Activated CD4-positive, alpha-beta memory T cell treated with anti-CD3 and anti-CD28 coated beads for 36 hours (primary cell): Measurements from ENCODE around the gene ATOH8. TPM values are rescaled to one million over a fixed set of nuclear protein-coding genes. Genes with fewer than 3 reads are reported as not detected.

Experiments used
- CTCF ChIA-PET: fragments of 350-600 bp; sonication (Branson Sonifier 250); formaldehyde crosslinking; loops from one replicate; lab custom pipeline; 2021; ENCODE audit warnings: antibody characterized with exemption, inconsistent platforms; lab: Charles Lee
- POLR2A ChIA-PET: fragments of 350-600 bp; sonication (Branson Sonifier 250); formaldehyde crosslinking; loops from one replicate; lab custom pipeline; 2021; ENCODE audit warnings: antibody characterized with exemption; lab: Charles Lee
- DNase-seq: peaks from one replicate; pipeline ENCODE4 v3.0.0-alpha.2; 2020
- H3K27ac Mint-ChIP-seq: one replicate; pipeline ENCODE4 v1.8.0; 2021; ENCODE audit warnings: mixed read lengths
- H3K27me3 Mint-ChIP-seq: one replicate; pipeline ENCODE4 v1.8.0; 2021; ENCODE audit warnings: mixed read lengths
- H3K36me3 Mint-ChIP-seq: one replicate; pipeline ENCODE4 v1.8.0; 2021; ENCODE audit warnings: mixed read lengths
- H3K4me1 Mint-ChIP-seq: one replicate; pipeline ENCODE4 v1.8.0; 2021; ENCODE audit warnings: low read depth, mixed read lengths
- H3K4me3 Mint-ChIP-seq: one replicate; pipeline ENCODE4 v1.8.0; 2021; ENCODE audit warnings: mild to moderate bottlenecking, mixed read lengths
- H3K9me3 Mint-ChIP-seq: one replicate; pipeline ENCODE4 v1.8.0; 2021; ENCODE audit warnings: mixed read lengths
- intact Hi-C: fragments of 100-400 bp; cut with micrococcal nuclease; formaldehyde crosslinking; loops from one replicate; pipeline ENCODE4 v1.15.1; 2023
- total RNA-seq, 2 experiments: library from RNA; stranded (reverse); gene quantifications; one replicate each; pipeline ENCODE4 v1.2.3, GENCODE V29; 2021

The ATOH8 gene
- total RNA-seq, 2 experiments from 2014 or later: not detected

- intact Hi-C loops: no loop called here
- Mint-ChIP-seq H3K9me3 (peaks cover 5% of the 10 kb centered on the region), H3K4me3 (no peak overlapping the region), H3K36me3 (no peaks in the 10 kb centered on the region), H3K4me1 (no peaks in the 10 kb centered on the region), H3K27me3 (no peaks in the 10 kb centered on the region), H3K27ac (no peak overlapping the region)
- no peak for DNase-seq
- ChIA-PET CTCF (interaction anchor here (1.6 to 2.9 kb wide), 4 partner anchors 9 to 94 kb away, joined by 3 to 18 read pairs (median 9); no protein-coding TSS in a partner anchor), POLR2A (no interaction called here)
Measured at GRCh38 chr2:85720533-85720932, 33.3 kb upstream of the ATOH8 start.

- intact Hi-C loops: no loop called here
- Mint-ChIP-seq H3K27me3 (no peaks in the 10 kb centered on the region), H3K4me1 (no peaks in the 10 kb centered on the region), H3K27ac (no peak overlapping the region), H3K36me3 (no peaks in the 10 kb centered on the region), H3K9me3 (peaks cover 5% of the 10 kb centered on the region), H3K4me3 (no peak overlapping the region)
- POLR2A ChIA-PET: no interaction called here
- DNase-seq: no peak
- CTCF ChIA-PET: interaction anchor here (1.2 to 1.6 kb wide), 2 partner anchors 18 to 92 kb away, joined by 3 read pairs; no protein-coding TSS in a partner anchor
Measured at GRCh38 chr2:85721641-85722040, 32.1 kb upstream of the ATOH8 start.

GRCh38 chr2:85722519-85722918 is 31.3 kb upstream of the ATOH8 start:
- ChIA-PET CTCF (interaction anchor here (0.9 to 1.2 kb wide), 2 partner anchors 13 to 92 kb away, joined by 3 read pairs; no protein-coding TSS in a partner anchor), POLR2A (no interaction called here)
- Mint-ChIP-seq H3K27ac (no peak overlapping the region), H3K9me3 (peaks cover 5% of the 10 kb centered on the region), H3K36me3 (no peaks in the 10 kb centered on the region), H3K27me3 (no peaks in the 10 kb centered on the region), H3K4me3 (no peak overlapping the region), H3K4me1 (no peaks in the 10 kb centered on the region)
- DNase-seq: no peak
- intact Hi-C loops: no loop called here

GRCh38 chr2:85723707-85724360 is 30.0 kb upstream of the ATOH8 start:
- DNase-seq: no peak
- Mint-ChIP-seq H3K4me1 (no peaks in the 10 kb centered on the region), H3K36me3 (no peaks in the 10 kb centered on the region), H3K4me3 (no peak overlapping the region), H3K27me3 (no peaks in the 10 kb centered on the region), H3K27ac (no peak overlapping the region), H3K9me3 (peaks cover 5% of the 10 kb centered on the region)
- ChIA-PET POLR2A (no interaction called here), CTCF (interaction anchor here (1.2 to 3.4 kb wide), 7 partner anchors 13 to 93 kb away, joined by 3 to 33 read pairs (median 5); no protein-coding TSS in a partner anchor)
- intact Hi-C loops: no loop called here

GRCh38 chr2:85724731-85725181 is 29.0 kb upstream of the ATOH8 start:
- intact Hi-C loops: no loop called here
- H3K36me3 Mint-ChIP-seq: no peaks in the 10 kb centered on the region
- peaks cover 5% of the 10 kb centered on the region for H3K9me3 Mint-ChIP-seq
- ChIA-PET POLR2A (interaction anchor here (1.8 kb wide), 1 partner anchor 20 kb away, joined by 4 read pairs; no protein-coding TSS in a partner anchor), CTCF (interaction anchor here (0.8 to 3.4 kb wide), 9 partner anchors 12 to 92 kb away, joined by 3 to 33 read pairs (median 5); partner anchors contain the start of gene ATOH8)
- H3K27ac Mint-ChIP-seq: no peak overlapping the region
- no peaks in the 10 kb centered on the region for H3K4me1 Mint-ChIP-seq
- H3K27me3 Mint-ChIP-seq: peaks cover 3% of the 10 kb centered on the region
- no peak for DNase-seq
- H3K4me3 Mint-ChIP-seq: no peak overlapping the region

GRCh38 chr2:85725451-85725850 is 28.3 kb upstream of the ATOH8 start:
- no peaks in the 10 kb centered on the region for H3K4me1 Mint-ChIP-seq
- H3K9me3 Mint-ChIP-seq: peaks cover 3% of the 10 kb centered on the region
- no peak overlapping the region for H3K27ac Mint-ChIP-seq
- peaks cover 3% of the 10 kb centered on the region for H3K27me3 Mint-ChIP-seq
- ChIA-PET CTCF (interaction anchor here (0.8 to 3.4 kb wide), 5 partner anchors 19 to 89 kb away, joined by 3 to 33 read pairs (median 5); partner anchors contain the start of gene ATOH8), POLR2A (interaction anchor here (1.8 kb wide), 1 partner anchor 20 kb away, joined by 4 read pairs; no protein-coding TSS in a partner anchor)
- DNase-seq: no peak
- intact Hi-C loops: no loop called here
- no peak overlapping the region for H3K4me3 Mint-ChIP-seq
- H3K36me3 Mint-ChIP-seq: no peaks in the 10 kb centered on the region

- no peaks in the 10 kb centered on the region for H3K36me3 Mint-ChIP-seq
- H3K4me3 Mint-ChIP-seq: no peak overlapping the region
- ChIA-PET POLR2A (no interaction called here), CTCF (no interaction called here)
- intact Hi-C loops: no loop called here
- no peaks in the 10 kb centered on the region for H3K9me3 Mint-ChIP-seq
- no peak overlapping the region for H3K27ac Mint-ChIP-seq
- H3K4me1 Mint-ChIP-seq: no peaks in the 10 kb centered on the region
- peaks cover 3% of the 10 kb centered on the region for H3K27me3 Mint-ChIP-seq
- DNase-seq: no peak
Measured at GRCh38 chr2:85727798-85728197, 26.0 kb upstream of the ATOH8 start.

- H3K27me3 Mint-ChIP-seq: peaks cover 3% of the 10 kb centered on the region
- no peak for DNase-seq
- H3K4me3 Mint-ChIP-seq: no peak overlapping the region
- intact Hi-C loops: no loop called here
- CTCF ChIA-PET: interaction anchor here (0.6 to 2.5 kb wide), 37 partner anchors 8 to 1670 kb away, joined by 3 to 107 read pairs (median 4); partner anchors contain the start of gene ATOH8
- H3K27ac Mint-ChIP-seq: no peak overlapping the region
- H3K9me3 Mint-ChIP-seq: no peaks in the 10 kb centered on the region
- no peaks in the 10 kb centered on the region for H3K36me3 Mint-ChIP-seq
- POLR2A ChIA-PET: no interaction called here
- H3K4me1 Mint-ChIP-seq: no peaks in the 10 kb centered on the region
Measured at GRCh38 chr2:85728342-85728741, 25.4 kb upstream of the ATOH8 start.

- H3K27me3 Mint-ChIP-seq: peaks cover 3% of the 10 kb centered on the region
- DNase-seq: peak; percentile 80
- no peak overlapping the region for H3K4me3 Mint-ChIP-seq
- intact Hi-C loops: loop anchor here (1.0 kb wide), 1 partner anchor 85 kb away; no protein-coding TSS in a partner anchor
- no peaks in the 10 kb centered on the region for H3K4me1 Mint-ChIP-seq
- H3K9me3 Mint-ChIP-seq: no peaks in the 10 kb centered on the region
- CTCF ChIA-PET: interaction anchor here (0.6 to 2.5 kb wide), 42 partner anchors 9 to 1669 kb away, joined by 3 to 107 read pairs (median 4); partner anchors contain the start of gene ATOH8
- H3K36me3 Mint-ChIP-seq: no peaks in the 10 kb centered on the region
- H3K27ac Mint-ChIP-seq: no peak overlapping the region
- POLR2A ChIA-PET: no interaction called here
Measured at GRCh38 chr2:85728883-85729824, 24.6 kb upstream of the ATOH8 start.

GRCh38 chr2:85729825-85730510 is 23.8 kb upstream of the ATOH8 start:
- intact Hi-C loops: loop anchor here (1.0 kb wide), 1 partner anchor 84 kb away; no protein-coding TSS in a partner anchor
- Mint-ChIP-seq H3K4me1 (no peaks in the 10 kb centered on the region), H3K9me3 (no peaks in the 10 kb centered on the region), H3K4me3 (no peak overlapping the region), H3K36me3 (no peaks in the 10 kb centered on the region), H3K27me3 (peaks cover 3% of the 10 kb centered on the region), H3K27ac (no peak overlapping the region)
- DNase-seq: no peak
- CTCF ChIA-PET: interaction anchor here (0.6 to 2.5 kb wide), 11 partner anchors 10 to 358 kb away, joined by 3 to 107 read pairs (median 6); no protein-coding TSS in a partner anchor
- POLR2A ChIA-PET: no interaction called here

- Mint-ChIP-seq H3K9me3 (no peaks in the 10 kb centered on the region), H3K27me3 (peaks cover 5% of the 10 kb centered on the region), H3K4me3 (no peak overlapping the region), H3K36me3 (no peaks in the 10 kb centered on the region), H3K27ac (no peak overlapping the region), H3K4me1 (no peaks in the 10 kb centered on the region)
- DNase-seq: no peak
- intact Hi-C loops: no loop called here
- POLR2A ChIA-PET: no interaction called here
- CTCF ChIA-PET: interaction anchor here (1.1 to 2.5 kb wide), 3 partner anchors 11 to 357 kb away, joined by 3 to 18 read pairs (median 4); no protein-coding TSS in a partner anchor
Measured at GRCh38 chr2:85730686-85731230, 23.0 kb upstream of the ATOH8 start.
